ENCODE measurements around the gene TSPAN33. TPM values are rescaled to one million over a fixed set of nuclear protein-coding genes. Genes with fewer than 3 reads are reported as not detected.
"Not testable (repeated sequence)": the region's sequence is repeated elsewhere in the genome, so short reads cannot be mapped to it uniquely, and the experiment has no call there.

The TSPAN33 gene
- total RNA-seq, 1 experiment from 2014 or later = 0.82 TPM

GRCh38 chr7:129212596-129212995 lies 68.1 kb downstream of the TSPAN33 start:
- Histone ChIP-seq H3K4me3 (no peak overlapping the region), H3K4me1 (replicated peaks) (no peaks in the 10 kb centered on the region), H3K36me3 (no peaks in the 10 kb centered on the region), H3K27me3 (replicated peaks) (no peaks in the 10 kb centered on the region), H3K27ac (no peak overlapping the region), H3K9me3 (replicated peaks) (no peaks in the 10 kb centered on the region)
- no peak for DNase-seq (ENCODE audit: low read depth in 1 of 2, low spot score in 2 of 2)

DNA sequence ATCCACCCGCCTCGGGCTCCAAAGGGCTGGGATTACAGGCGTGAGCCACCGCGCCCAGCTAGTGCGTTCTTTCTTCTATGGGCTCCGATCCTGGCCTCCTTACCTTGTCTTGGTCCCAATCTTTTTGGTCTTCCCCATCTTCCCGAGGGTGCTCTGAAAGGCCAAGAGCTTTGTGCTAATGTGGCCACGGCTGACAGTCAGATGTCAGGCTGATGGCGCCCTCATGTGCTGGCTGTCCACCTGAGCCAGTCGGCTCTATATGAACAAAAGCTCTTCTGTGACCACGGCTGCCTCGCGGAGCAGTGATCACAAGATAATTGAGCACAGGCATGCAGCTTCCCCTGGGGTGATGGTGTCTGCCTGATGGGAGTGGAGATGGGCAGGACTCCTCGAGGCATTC lies 69.3 kb downstream of the TSPAN33 start:
- Histone ChIP-seq H3K4me3 (no peak overlapping the region), H3K27me3 (replicated peaks) (no peaks in the 10 kb centered on the region), H3K4me1 (replicated peaks) (no peaks in the 10 kb centered on the region), H3K9me3 (replicated peaks) (no peaks in the 10 kb centered on the region), H3K27ac (no peak overlapping the region), H3K36me3 (no peaks in the 10 kb centered on the region)
- DNase-seq (ENCODE audit: low read depth in 1 of 2, low spot score in 2 of 2) = no peak

- not testable (repeated sequence) for H3K36me3 ChIP-seq; H3K27ac ChIP-seq; H3K4me3 ChIP-seq; H3K4me1 ChIP-seq (replicated peaks); H3K27me3 ChIP-seq (replicated peaks); H3K9me3 ChIP-seq (replicated peaks); DNase-seq (ENCODE audit: low read depth in 1 of 2, low spot score in 2 of 2)
Measured at GRCh38 chr7:129215691-129216090, 71.2 kb downstream of the TSPAN33 start.

DNA sequence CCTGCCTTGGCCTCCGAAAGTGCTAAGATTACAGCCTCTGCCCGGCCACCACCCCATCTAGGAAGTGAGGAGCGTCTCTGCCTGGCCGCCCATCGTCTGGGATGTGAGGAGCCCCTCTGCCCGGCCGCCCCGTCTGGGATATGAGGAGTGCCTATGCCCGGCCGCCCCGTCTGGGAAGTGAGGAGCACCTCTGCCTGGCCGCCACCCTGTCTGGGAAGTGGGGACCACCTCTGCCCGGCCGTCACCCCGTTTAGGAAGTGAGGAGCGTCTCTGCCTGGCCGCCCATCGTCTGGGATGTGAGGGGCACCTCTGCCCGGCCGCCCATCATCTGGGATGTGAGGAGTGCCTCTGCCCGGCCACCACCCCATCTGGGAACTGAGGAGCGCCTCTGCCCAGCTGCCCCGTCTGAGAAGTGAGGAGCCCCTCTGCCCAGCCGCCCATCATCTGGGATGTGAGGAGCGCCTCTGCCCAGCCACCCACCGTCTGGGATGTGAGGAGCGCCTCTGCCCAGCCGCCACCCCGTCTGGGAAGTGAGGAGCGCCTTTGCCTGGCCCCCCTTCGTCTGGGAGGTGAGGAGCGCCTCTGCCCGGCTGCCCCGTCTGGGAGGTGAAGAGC lies 71.7 kb downstream of the TSPAN33 start:
- not testable (repeated sequence) for H3K36me3 ChIP-seq; H3K27ac ChIP-seq; H3K27me3 ChIP-seq (replicated peaks); H3K4me3 ChIP-seq; H3K4me1 ChIP-seq (replicated peaks); H3K9me3 ChIP-seq (replicated peaks); DNase-seq (ENCODE audit: low read depth in 1 of 2, low spot score in 2 of 2)

- not testable (repeated sequence) for H3K27ac ChIP-seq; H3K4me1 ChIP-seq (replicated peaks); H3K27me3 ChIP-seq (replicated peaks); H3K36me3 ChIP-seq; H3K9me3 ChIP-seq (replicated peaks); H3K4me3 ChIP-seq; DNase-seq (ENCODE audit: low read depth in 1 of 2, low spot score in 2 of 2)
Measured at GRCh38 chr7:129216821-129217416, 72.4 kb downstream of the TSPAN33 start.

- H3K4me1 ChIP-seq (replicated peaks) = no peaks in the 10 kb centered on the region
- H3K27ac ChIP-seq = no peak overlapping the region
- peak; percentile 69 to 80 for DNase-seq (ENCODE audit: low read depth in 1 of 2, low spot score in 2 of 2)
- H3K9me3 ChIP-seq (replicated peaks) = no peaks in the 10 kb centered on the region
- no peaks in the 10 kb centered on the region for H3K36me3 ChIP-seq
- no peaks in the 10 kb centered on the region for H3K27me3 ChIP-seq (replicated peaks)
- H3K4me3 ChIP-seq = no peak overlapping the region
Measured at GRCh38 chr7:129218514-129219062, 74.1 kb downstream of the TSPAN33 start.

- H3K4me1 ChIP-seq (replicated peaks); H3K9me3 ChIP-seq (replicated peaks); DNase-seq (ENCODE audit: low read depth in 1 of 2, low spot score in 2 of 2); H3K27ac ChIP-seq; H3K4me3 ChIP-seq; H3K36me3 ChIP-seq; H3K27me3 ChIP-seq (replicated peaks): not testable (repeated sequence)
Measured at GRCh38 chr7:129219166-129219565, 74.7 kb downstream of the TSPAN33 start.

Other genes with a start within 250 kb of the TSPAN33 start
- not detected in 2 replicates for gene KCP, start 234.0 kb upstream of the TSPAN33 start, total RNA-seq (2014; rRNA removed; shearing (Covaris generic))
- gene IRF5, start 206.8 kb upstream of the TSPAN33 start, total RNA-seq (2014; rRNA removed; shearing (Covaris generic)) = 0.08 TPM in 1 of 2 replicates, not detected in the other
- 45.5 and 61.5 TPM in 2 replicates for gene TNPO3, start 89.6 kb upstream of the TSPAN33 start, total RNA-seq (2014; rRNA removed; shearing (Covaris generic))
- gene SMO, start 43.9 kb downstream of the TSPAN33 start, total RNA-seq (2014; rRNA removed; shearing (Covaris generic)) = 11.5 and 14.3 TPM in 2 replicates
- gene AHCYL2, start 80.3 kb downstream of the TSPAN33 start, total RNA-seq (2014; rRNA removed; shearing (Covaris generic)) = 6.6 and 10.3 TPM in 2 replicates